ENCODE data around the gene CAMK2A.

CAMK2A gene

DNA sequence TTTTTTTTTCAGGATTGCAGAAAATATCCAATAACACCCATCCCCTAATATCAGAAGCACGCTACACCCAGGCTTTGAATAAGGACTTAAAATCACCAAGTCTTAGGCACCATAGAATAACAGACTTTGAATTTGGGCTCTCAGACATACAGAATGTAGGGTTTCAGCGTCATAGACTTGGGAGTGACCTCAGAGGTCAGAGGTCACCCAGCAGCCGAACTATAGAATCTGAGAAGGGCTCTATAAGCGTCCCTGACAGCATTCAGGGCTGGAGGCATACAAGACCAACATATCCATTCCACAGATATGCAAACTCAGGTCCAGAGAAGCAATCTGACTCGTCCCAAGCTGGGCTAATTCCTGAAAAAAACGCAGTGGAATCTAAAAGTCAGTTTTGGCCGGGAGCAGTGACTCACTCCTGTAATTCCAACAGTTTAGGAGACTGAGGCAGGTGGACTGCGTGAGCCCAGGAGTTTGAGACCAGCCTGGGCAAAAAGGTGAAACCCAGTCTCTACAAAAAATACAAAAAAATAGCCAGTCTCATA is 65.0 kb downstream of the CAMK2A start:
- no peak for DNase-seq (ENCODE audit: low read depth in 1 of 2, low spot score in 1 of 2)
- Histone ChIP-seq H3K27me3 (ENCODE audit: insufficient read depth, poor library complexity, severe bottlenecking) (peaks cover 4% of the 10 kb centered on the region), H3K4me3 (replicated peaks; ENCODE audit: insufficient read depth, low read length) (no peak overlapping the region), H3K27ac (replicated peaks) (no peak overlapping the region)
- TF ChIP-seq, protein P1, sequence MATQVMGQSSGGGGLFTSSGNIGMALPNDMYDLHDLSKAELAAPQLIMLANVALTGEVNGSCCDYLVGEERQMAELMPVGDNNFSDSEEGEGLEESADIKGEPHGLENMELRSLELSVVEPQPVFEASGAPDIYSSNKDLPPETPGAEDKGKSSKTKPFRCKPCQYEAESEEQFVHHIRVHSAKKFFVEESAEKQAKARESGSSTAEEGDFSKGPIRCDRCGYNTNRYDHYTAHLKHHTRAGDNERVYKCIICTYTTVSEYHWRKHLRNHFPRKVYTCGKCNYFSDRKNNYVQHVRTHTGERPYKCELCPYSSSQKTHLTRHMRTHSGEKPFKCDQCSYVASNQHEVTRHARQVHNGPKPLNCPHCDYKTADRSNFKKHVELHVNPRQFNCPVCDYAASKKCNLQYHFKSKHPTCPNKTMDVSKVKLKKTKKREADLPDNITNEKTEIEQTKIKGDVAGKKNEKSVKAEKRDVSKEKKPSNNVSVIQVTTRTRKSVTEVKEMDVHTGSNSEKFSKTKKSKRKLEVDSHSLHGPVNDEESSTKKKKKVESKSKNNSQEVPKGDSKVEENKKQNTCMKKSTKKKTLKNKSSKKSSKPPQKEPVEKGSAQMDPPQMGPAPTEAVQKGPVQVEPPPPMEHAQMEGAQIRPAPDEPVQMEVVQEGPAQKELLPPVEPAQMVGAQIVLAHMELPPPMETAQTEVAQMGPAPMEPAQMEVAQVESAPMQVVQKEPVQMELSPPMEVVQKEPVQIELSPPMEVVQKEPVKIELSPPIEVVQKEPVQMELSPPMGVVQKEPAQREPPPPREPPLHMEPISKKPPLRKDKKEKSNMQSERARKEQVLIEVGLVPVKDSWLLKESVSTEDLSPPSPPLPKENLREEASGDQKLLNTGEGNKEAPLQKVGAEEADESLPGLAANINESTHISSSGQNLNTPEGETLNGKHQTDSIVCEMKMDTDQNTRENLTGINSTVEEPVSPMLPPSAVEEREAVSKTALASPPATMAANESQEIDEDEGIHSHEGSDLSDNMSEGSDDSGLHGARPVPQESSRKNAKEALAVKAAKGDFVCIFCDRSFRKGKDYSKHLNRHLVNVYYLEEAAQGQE (IDR thresholded peaks at IDR 0.05; ENCODE audit: insufficient replicate concordance, low read depth), result no peak
- TF ChIP-seq GABPA (IDR thresholded peaks at IDR 0.05; ENCODE audit: low read depth) (no peak), POLR2AphosphoS5 (IDR thresholded peaks at IDR 0.05; ENCODE audit: low read depth) (no peak), SPI1 (IDR thresholded peaks at IDR 0.05; ENCODE audit: borderline replicate concordance, low read depth) (no peak)
- TF ChIP-seq, protein P2, sequence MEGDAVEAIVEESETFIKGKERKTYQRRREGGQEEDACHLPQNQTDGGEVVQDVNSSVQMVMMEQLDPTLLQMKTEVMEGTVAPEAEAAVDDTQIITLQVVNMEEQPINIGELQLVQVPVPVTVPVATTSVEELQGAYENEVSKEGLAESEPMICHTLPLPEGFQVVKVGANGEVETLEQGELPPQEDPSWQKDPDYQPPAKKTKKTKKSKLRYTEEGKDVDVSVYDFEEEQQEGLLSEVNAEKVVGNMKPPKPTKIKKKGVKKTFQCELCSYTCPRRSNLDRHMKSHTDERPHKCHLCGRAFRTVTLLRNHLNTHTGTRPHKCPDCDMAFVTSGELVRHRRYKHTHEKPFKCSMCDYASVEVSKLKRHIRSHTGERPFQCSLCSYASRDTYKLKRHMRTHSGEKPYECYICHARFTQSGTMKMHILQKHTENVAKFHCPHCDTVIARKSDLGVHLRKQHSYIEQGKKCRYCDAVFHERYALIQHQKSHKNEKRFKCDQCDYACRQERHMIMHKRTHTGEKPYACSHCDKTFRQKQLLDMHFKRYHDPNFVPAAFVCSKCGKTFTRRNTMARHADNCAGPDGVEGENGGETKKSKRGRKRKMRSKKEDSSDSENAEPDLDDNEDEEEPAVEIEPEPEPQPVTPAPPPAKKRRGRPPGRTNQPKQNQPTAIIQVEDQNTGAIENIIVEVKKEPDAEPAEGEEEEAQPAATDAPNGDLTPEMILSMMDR (IDR thresholded peaks at IDR 0.05; ENCODE audit: insufficient read depth, low read length), result no peak

DNA sequence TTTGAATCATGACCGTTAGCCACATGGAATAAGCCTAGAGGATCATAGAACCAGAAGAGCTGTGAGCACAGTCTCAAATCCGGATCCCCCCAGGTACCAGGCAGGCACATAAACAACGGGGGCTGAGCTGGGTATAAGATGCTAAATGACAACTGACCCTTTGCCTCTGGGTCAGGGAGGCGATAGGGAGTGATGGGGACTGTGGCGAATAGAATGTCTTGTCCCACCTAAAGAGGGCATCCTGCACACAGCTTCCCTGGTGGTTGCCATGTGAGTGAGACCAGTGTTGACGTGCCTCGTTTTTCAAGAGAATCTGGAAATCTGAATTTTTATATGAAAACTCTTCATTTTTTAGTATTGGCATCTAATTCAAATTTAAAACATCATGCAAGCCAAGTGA is 66.1 kb downstream of the CAMK2A start:
- no peak for TF ChIP-seq POLR2AphosphoS5 (IDR thresholded peaks at IDR 0.05; ENCODE audit: low read depth)
- TF ChIP-seq, protein P1 (IDR thresholded peaks at IDR 0.05; ENCODE audit: insufficient replicate concordance, low read depth), result no peak
- no peak for TF ChIP-seq GABPA (IDR thresholded peaks at IDR 0.05; ENCODE audit: low read depth)
- TF ChIP-seq, protein P2 (IDR thresholded peaks at IDR 0.05; ENCODE audit: insufficient read depth, low read length), result no peak
- no peak for TF ChIP-seq SPI1 (IDR thresholded peaks at IDR 0.05; ENCODE audit: borderline replicate concordance, low read depth)

DNA sequence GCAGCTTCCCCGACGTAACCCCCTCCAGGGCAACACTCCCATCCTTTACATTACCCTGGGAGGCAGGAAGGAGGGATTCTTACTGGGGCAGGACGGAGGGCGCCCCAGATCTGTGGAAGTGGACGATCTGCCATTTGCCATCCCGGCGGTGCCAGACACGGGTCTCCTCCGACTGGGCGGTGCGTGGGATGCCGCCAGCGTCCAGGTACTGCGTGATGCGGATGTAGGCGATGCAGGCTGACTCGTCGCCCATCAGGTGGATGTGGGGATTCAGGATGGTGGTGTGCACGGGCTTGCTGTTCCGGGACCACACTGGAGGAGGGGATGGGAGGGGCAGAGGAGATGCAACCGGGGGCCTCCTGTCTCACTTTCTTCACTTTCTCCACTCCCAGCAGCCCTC is 66.7 kb downstream of the CAMK2A start:
- Histone ChIP-seq H3K27me3 (ENCODE audit: insufficient read depth, poor library complexity, severe bottlenecking) (peaks cover 2% of the 10 kb centered on the region), H3K4me3 (replicated peaks; ENCODE audit: insufficient read depth, low read length) (no peak overlapping the region), H3K27ac (replicated peaks) (no peak overlapping the region)
- DNase-seq (ENCODE audit: low read depth in 1 of 2, low spot score in 1 of 2), result no peak
- TF ChIP-seq, protein P2 (IDR thresholded peaks at IDR 0.05; ENCODE audit: insufficient read depth, low read length), result no peak
- TF ChIP-seq POLR2AphosphoS5 (IDR thresholded peaks at IDR 0.05; ENCODE audit: low read depth) (no peak), GABPA (IDR thresholded peaks at IDR 0.05; ENCODE audit: low read depth) (no peak), SPI1 (IDR thresholded peaks at IDR 0.05; ENCODE audit: borderline replicate concordance, low read depth) (no peak)
- TF ChIP-seq, protein P1 (IDR thresholded peaks at IDR 0.05; ENCODE audit: insufficient replicate concordance, low read depth), result no peak

More for the DNA sequence above, 66.1 kb downstream of the CAMK2A start:
- Histone ChIP-seq H3K27me3 (ENCODE audit: insufficient read depth, poor library complexity, severe bottlenecking) (peaks cover 2% of the 10 kb centered on the region), H3K27ac (replicated peaks) (no peak overlapping the region), H3K4me3 (replicated peaks; ENCODE audit: insufficient read depth, low read length) (no peak overlapping the region)
- no peak for DNase-seq (ENCODE audit: low read depth in 1 of 2, low spot score in 1 of 2)
